ENCODE data around the gene HHIPL1. TPM values are rescaled to one million over a fixed set of nuclear protein-coding genes. Genes with fewer than 3 reads are reported as not detected.

HHIPL1 gene
- total RNA-seq, 1 donor from 2014 or later = 0.79 TPM

GRCh38 chr14:99689266-99690236 is 44.6 kb downstream of the HHIPL1 start:
- DNase-seq (ENCODE audit: low read depth in 2 of 2) = no peak

GRCh38 chr14:99690636-99691035 is 45.7 kb downstream of the HHIPL1 start:
- DNase-seq (ENCODE audit: low read depth in 2 of 2) = no peak

DNA sequence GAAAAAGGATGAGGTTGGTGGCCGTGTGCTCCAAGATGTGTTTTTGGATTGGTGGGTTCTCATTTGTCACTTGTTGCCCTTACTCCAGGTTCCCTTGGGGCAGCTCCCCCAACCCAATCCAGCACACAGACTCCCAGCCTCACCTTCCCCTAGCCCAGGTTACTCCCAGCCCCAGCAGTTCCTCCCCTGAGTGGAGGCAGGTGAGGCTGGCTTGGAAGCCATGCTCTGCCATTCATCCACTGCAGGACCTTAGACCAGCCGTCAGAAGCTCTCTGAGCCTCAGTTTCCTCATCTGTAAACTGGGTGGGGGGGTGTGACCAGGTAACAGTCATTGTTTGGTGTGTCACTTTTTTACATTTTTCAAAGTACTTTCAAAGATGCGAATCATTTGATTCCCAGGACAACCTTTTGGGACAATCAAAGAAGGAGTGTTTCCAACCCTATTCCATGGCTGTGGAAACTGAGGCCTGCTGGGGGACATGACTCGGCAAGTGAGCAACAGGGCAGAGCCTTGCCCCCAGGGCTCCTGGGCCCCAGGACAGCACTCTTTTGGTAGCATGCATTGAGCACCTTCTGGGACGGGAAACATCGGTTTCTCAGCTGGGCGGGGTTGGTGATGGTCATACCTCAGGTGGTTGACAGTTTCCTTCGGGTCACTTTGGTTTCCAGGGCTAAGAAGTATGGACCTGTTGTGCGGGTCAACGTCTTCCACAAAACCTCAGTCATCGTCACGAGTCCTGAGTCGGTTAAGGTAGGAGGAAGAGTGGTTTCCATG is 46.4 kb downstream of the HHIPL1 start:
- no peak for DNase-seq (ENCODE audit: low read depth in 2 of 2)

DNA sequence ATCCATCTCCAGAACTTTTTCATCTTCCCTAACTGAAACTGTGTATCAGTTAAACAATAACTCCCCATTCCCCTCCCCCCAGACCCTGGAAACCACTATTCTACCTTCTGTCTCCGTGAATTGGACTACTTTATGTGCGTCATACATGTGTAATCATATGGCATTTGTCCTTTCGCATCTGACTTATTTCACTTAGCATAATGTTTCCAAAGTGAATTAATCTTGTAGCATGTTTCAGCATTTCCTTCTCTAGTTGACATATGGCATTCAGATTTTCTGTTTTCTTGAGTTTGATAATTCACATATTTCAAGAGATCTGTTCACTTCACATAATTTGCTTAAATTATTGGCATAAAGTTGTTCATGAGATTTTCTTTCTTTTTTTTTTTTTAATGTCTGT is 49.0 kb downstream of the HHIPL1 start:
- DNase-seq (ENCODE audit: low read depth in 2 of 2) = no peak

DNA sequence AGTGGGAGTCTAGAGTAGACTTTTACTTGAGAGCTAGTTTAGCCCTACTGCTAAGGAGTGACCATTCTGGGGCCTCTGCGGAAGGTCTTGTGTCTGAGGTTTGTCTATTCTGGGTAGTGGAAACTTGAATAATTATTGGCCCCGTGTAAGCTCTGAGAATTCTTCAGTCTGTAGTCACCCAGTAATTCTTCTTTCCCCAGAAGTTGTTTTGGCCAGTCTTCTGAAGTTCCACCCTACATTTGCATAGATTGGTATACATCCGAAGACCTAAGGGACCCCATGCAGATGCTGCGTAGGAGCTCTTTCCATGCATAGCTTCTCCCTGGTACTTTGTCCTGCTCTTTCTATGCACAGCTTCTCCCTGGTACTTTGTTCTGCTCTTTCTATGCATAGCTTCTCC is 52.0 kb downstream of the HHIPL1 start:
- no peak for DNase-seq (ENCODE audit: low read depth in 2 of 2)

- DNase-seq (ENCODE audit: low read depth in 2 of 2) = no peak
Observed at GRCh38 chr14:99698236-99698635, 53.3 kb downstream of the HHIPL1 start.

DNA sequence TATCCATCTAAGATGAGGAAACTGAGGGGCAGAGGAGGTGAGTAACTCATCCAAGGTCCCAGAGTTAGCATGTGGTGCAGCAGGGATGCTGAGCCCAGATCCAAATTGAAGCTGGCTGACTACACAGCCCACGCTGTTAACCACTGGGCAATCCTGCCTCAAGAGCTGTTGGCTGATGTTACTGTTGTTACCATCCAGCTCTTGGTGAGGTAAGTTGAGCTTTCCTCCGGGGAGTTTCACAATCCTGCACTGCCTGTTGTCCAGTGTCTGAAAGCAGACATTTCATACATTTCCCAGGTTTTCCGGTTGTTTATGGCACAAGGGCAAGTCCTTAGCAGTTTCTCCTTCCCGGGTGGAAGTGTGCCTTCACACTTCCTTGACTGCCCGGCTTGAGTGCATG is 53.7 kb downstream of the HHIPL1 start:
- DNase-seq (ENCODE audit: low read depth in 2 of 2) = peak in 1 of 2 donors; percentile 18

DNA sequence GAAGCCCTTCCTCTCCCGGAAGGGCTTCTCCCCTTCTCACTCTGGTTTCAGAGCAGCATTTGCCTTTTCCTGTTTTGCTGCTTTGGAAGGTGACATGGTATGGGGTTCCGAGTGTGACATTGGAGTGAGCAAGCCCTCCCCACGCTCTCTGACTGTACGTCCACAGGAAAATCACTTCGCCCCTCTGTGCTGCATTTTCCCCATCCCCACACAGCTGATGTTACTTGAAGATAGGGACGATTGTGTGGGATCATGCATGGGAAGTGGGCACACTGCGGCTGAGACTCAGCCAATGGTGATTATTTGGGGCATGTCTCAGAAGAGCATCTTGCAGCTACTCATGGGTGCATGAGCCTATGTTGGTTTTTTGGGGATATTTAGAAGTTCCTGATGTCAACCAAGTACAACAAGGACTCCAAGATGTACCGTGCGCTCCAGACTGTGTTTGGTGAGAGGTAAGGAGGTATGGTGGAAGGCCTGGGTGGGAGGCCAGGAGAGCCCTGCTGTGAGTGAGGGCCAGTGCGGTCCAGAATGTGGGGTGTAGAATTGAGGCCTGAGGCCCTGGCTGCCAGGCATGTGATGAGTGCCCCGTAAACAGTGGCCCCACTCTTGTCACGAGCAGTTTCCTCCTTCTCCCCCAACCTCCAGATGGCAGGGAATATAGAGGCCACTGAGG is 54.3 kb downstream of the HHIPL1 start:
- no peak for DNase-seq (ENCODE audit: low read depth in 2 of 2)

DNA sequence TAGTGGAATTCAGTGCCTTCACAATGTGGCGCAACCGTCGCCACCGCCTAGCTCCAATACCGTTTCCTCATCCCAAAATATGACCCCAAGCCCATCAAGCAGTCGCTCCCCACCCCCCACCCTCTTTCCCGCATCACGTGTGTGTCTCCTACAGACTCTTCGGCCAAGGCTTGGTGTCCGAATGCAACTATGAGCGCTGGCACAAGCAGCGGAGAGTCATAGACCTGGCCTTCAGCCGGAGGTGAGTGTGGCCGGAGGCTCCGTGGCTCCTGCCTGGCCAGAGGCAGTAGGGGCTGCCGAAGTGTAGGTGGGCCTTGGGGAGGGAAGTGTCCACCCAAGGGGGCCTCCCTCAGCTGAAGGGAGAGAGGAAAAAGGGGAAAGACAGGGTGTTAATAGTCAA is 54.9 kb downstream of the HHIPL1 start:
- DNase-seq (ENCODE audit: low read depth in 2 of 2) = no peak

DNA sequence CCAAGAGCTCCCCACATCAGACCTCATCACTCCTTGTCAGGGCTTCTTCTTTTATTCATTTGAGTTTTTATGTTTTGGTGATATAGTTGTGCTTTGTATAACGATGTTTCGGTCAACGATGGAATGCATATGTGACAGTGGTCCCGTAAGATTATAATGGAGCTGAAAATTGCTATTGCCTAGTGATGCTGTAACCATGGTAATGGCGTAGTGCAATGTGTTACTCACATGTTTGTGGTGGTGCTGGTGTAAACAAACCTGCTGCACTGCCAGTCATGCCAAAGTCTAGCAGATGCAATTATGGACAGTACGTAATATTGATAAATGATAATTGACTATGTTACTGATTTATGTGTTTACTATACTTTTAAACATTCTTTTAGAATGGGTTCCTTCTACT is 55.5 kb downstream of the HHIPL1 start:
- DNase-seq (ENCODE audit: low read depth in 2 of 2) = no peak

DNA sequence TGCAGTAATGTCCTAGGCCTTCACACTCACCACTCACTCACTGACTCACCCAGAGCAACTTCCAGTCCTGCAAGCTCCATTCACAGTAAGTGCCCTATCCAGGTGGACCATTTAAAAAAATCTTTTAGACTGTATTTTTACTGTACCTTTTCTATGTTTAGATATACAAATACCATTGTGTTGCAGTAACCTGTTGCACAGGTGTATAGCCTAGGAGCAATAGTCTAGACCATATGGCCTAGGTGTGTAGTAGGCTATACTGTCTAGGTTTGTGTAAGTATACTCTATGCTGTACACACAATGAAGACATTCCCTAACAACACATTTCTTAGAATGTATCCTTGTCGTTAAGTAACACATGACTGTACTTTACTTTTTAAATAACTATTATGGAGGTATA is 56.3 kb downstream of the HHIPL1 start:
- DNase-seq (ENCODE audit: low read depth in 2 of 2) = no peak

GRCh38 chr14:99702115-99702514 is 57.2 kb downstream of the HHIPL1 start:
- no peak for DNase-seq (ENCODE audit: low read depth in 2 of 2)

DNA sequence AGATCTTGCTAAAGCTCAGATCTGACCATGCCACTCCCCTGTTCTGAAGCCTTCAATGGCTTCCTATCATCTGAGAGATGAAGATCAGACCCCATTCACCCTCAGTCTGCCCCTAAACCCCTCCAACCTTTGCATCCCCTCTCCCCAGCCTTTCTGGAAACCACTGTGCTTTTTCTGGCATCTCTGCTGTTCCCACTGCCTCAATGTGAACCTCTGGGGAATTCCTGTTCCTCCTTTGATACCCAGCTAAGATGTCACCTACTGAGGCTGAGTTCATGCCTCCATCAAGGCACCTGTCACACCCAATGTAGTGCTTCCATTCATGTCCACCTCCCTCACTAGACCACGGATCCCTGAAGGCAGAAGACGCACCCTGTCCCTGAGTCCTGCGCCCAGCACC is 58.5 kb downstream of the HHIPL1 start:
- DNase-seq (ENCODE audit: low read depth in 2 of 2) = no peak

DNA sequence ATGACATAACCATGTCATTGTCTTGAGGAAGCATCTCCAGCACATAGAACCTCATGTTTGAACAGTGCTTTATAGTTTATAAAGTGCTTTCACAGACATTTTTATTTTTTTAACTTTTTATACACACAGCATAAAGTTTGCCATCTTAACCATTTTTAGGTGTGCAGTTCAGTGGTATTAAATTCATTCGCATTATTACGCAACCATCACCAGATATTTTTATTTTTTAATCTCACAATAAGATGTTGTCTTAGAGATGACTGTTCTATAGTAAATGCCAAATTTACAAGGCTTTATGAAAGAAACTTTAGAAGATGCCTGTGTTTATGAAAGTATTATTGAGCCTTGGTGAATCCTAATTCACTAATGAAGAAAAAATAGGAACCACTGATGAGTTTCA is 59.1 kb downstream of the HHIPL1 start:
- no peak for DNase-seq (ENCODE audit: low read depth in 2 of 2)

- DNase-seq (ENCODE audit: low read depth in 2 of 2) = no peak
Observed at GRCh38 chr14:99706107-99706900, 61.4 kb downstream of the HHIPL1 start.

DNA sequence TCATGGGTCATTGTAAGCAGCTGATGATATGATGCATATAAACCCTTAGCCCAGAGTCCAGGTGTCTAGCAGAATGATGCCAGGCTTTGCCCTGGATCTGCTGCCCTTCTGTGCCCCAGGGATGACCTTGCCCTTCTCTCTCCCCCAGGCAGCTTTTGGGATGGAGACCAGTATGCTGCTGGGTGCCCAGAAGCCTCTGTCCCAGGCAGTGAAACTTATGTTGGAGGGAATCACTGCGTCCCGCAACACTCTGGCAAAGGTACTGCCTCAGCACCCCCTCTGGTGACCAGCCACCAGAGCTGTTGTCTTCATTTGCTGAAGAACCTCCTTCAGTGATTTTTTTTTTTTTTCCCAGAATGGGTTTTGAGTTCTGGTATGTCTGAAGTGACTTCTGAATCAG is 62.5 kb downstream of the HHIPL1 start:
- DNase-seq (ENCODE audit: low read depth in 2 of 2) = no peak

DNA sequence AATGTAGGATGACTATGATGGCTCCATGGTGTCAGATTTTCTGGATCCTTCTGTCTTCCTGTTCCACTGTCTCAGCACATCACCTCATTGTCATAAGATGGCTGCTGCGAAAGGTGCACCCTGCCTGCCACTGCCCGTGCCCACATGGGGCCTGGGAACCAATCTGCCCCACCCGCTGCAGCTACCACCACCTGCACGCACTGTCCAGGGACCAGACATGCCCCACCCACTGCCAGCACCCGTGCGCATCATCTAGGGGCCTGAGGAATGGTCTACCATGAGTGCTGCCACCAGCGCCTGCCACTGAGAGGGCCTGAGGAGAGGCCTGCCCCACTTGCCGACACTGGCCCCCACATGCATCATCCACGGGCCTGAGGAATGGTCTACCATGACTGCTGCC is 63.0 kb downstream of the HHIPL1 start:
- DNase-seq (ENCODE audit: low read depth in 2 of 2) = no peak

DNA sequence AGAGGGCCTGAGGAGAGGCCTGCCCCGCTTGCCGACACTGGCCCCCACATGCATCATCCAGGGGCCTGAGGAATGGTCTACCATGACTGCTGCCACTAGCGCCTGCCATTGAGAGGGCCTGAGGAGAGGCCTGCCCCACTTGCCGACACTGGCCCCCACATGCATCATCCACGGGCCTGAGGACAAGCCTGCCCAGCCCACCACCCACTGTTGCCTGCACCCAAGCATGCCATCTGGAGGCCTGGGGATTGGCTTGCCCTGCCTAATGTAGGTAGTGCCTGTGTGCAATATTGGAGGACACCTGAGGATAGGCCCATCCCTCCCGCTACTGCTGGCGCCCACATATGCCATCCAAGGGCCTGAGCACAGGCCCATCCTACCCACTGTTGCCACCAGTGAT is 63.5 kb downstream of the HHIPL1 start:
- DNase-seq (ENCODE audit: low read depth in 2 of 2) = no peak

DNA sequence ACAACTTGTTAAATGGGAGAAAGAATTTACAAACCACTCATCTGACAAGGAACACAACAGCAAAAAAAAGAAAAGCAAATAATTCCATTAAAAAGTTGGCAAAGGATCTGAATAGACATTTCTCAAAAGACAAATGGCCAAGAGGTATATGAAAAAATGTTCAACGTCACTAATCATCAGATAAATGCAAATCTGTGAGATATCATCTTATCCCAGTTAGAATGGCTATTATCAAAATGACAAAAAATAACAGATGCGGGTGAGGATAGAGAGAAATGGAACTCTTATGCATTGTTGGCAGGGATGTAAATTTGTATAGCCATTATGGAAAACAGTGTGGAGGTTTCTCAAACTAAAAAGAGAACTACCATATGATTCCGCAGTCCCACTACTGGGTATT is 69.0 kb downstream of the HHIPL1 start:
- no peak for DNase-seq (ENCODE audit: low read depth in 2 of 2)

GRCh38 chr14:99715266-99716000 is 70.5 kb downstream of the HHIPL1 start:
- DNase-seq (ENCODE audit: low read depth in 2 of 2) = no peak
